NB4 (cell line): ENCODE data around the gene EGLN2.

Experiments
- CTCF ChIP-seq: IDR thresholded peaks from one replicate; pipeline ENCODE4 v1.5.1; 2012; ENCODE audit warnings: low read depth, low read length
- POLR2A ChIP-seq: IDR thresholded peaks from 2 replicates; pipeline ENCODE4 v1.6.1; 2011; ENCODE audit warnings: mild to moderate bottlenecking; ENCODE audit not compliant: insufficient read length; ENCODE audit errors: extremely low read depth

GRCh38 chr19:40756502-40757110, 42.4 kb upstream of the EGLN2 start:
- TF ChIP-seq CTCF = no peak
- TF ChIP-seq POLR2A = no peak
